ENCODE results near the gene ZNF792. TPM values are rescaled to one million over a fixed set of nuclear protein-coding genes. Genes with fewer than 3 reads are reported as not detected.
"Not testable (repeated sequence)": the region's sequence is repeated elsewhere in the genome, so short reads cannot be mapped to it uniquely, and the experiment has no call there.

ZNF792 gene
- total RNA-seq, 1 donor from 2014 or later: 5.9 TPM

DNA sequence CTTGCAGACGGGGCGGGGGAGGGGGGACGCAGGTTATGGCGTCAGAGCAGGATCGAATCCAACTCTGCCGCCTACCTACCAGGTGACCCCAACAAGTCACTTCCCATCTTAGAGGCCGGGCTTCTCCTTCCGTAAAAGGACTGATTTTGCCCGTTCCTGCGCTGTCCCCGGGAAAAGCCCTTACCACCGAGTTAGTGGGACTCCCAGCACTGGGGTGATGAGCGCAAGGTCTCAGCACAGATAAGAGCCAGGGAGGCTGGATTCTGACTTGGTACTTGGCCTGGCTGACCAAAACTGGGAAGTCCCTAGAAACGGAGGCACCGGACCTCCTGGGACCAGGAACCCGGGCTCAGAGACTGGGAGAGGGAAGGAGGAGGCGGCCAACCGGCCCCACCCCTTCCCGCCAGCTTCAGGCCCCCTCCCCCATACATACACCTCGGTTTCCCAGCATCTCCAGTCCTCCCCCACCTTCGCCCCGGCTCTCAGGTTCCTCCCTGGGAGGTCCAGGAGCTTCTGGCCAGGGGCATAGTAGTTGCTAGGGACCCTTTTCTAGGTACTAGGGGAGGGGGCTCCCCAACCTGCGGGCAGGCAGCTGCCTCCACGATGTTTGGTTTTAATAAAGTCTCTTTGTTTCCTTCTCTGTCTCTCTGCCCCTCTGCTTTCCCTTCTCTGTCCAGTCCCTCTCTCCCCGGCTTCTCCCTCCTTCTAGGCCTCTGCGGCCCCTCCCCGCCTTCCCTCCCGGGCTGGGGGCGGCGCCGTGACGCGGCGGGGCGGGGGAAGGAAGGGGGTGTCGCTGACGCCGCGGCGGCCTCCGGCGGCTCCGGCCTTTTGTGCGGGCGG lies 35.7 kb upstream of the ZNF792 start, which contains the start of gene GRAMD1A:
Gene GRAMD1A (plus strand): TSS at position 826 of the 840 bp plus-strand sequence. CDS start 156 bp downstream, outside the sequence.
- FAIRE-seq: no peak

DNA sequence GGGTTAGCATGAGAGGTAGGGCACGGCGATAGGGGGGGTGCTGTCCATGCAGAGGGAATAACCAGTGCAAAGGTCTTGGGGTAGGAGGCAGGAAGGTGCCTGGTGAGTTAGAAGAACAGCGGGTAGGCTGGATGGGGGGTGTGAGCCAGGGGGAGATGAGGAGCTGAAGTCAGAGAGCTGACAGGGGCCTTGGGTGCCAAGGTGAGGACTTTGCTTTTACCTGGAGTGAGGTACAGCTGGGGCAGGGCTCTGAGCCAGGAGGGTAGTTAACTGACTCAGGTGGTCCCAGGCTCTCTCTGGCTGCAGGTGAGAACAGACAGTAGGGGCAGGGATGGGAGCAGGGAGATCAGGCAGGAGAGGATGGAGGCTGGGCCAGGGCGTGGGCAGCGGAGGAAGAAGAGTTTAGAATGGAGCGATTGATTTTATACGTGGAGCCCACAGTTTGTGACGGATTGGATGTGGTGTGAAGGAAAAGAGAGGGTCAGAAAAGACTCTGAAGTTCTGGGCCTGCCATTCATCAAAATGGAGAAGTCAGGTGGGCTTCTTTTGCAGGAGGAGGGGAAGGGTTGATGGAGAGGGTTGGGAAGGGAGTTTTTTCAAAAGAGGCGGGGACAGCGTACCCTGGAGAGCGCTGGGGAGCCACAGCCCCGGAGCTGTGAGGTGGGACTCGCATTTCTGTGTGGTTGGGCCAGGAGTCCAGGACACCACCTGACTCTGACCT lies 34.9 kb upstream of the ZNF792 start:
- peaks cover 6% of the 10 kb centered on the region for H3K9me3 Mint-ChIP-seq (ENCODE audit: unreplicated experiment)
- H3K4me2 ChIP-seq (ENCODE audit: low read length): peak overlapping the region; percentile 89
- H3K4me3 ChIP-seq (ENCODE audit: insufficient read depth, low read depth, low read length): peak overlapping the region; percentile 66
- H3K4me1 Mint-ChIP-seq (ENCODE audit: low read depth, unreplicated experiment): peaks cover 12% of the 10 kb centered on the region
- peaks cover 3% of the 10 kb centered on the region for H3K36me3 ChIP-seq (ENCODE audit: insufficient read depth, low read length)
- FAIRE-seq (no peak), DNase-seq (ENCODE audit: low read depth) (no peak)
- H3K27ac Mint-ChIP-seq (ENCODE audit: unreplicated experiment): peak overlapping the region; percentile 23
- H3K36me3 Mint-ChIP-seq (ENCODE audit: low read depth, unreplicated experiment): peaks cover 2% of the 10 kb centered on the region
- H3K9me3 ChIP-seq (ENCODE audit: insufficient read depth, low read depth, low read length): no peaks in the 10 kb centered on the region
- no peaks in the 10 kb centered on the region for H3K27me3 ChIP-seq (ENCODE audit: insufficient read depth, low read length)
- peaks cover 39% of the 10 kb centered on the region for H3K79me2 ChIP-seq (ENCODE audit: insufficient read depth, low read length)
- peak overlapping the region; percentile 91 for H3K9ac ChIP-seq (ENCODE audit: low read length)
- peaks cover 16% of the 10 kb centered on the region for H3K4me1 ChIP-seq (ENCODE audit: insufficient read depth, low read length)
- TF ChIP-seq, protein P1, sequence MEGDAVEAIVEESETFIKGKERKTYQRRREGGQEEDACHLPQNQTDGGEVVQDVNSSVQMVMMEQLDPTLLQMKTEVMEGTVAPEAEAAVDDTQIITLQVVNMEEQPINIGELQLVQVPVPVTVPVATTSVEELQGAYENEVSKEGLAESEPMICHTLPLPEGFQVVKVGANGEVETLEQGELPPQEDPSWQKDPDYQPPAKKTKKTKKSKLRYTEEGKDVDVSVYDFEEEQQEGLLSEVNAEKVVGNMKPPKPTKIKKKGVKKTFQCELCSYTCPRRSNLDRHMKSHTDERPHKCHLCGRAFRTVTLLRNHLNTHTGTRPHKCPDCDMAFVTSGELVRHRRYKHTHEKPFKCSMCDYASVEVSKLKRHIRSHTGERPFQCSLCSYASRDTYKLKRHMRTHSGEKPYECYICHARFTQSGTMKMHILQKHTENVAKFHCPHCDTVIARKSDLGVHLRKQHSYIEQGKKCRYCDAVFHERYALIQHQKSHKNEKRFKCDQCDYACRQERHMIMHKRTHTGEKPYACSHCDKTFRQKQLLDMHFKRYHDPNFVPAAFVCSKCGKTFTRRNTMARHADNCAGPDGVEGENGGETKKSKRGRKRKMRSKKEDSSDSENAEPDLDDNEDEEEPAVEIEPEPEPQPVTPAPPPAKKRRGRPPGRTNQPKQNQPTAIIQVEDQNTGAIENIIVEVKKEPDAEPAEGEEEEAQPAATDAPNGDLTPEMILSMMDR (IDR thresholded peaks at IDR 0.05; ENCODE audit: insufficient read depth, low read depth, low read length): no peak
- TF ChIP-seq EZH2 (IDR thresholded peaks at IDR 0.05; ENCODE audit: insufficient read depth, low read length): no peak
- peak overlapping the region; percentile 77 for H2AFZ ChIP-seq (ENCODE audit: low read depth, low read length)
- peaks cover 30% of the 10 kb centered on the region for H4K20me1 ChIP-seq (ENCODE audit: insufficient read depth, low read length)
- H3K27ac ChIP-seq (ENCODE audit: low read depth, low read length): peak overlapping the region; percentile 94
- peak overlapping the region; percentile 87 for H3K4me3 Mint-ChIP-seq (ENCODE audit: unreplicated experiment)
- no peaks in the 10 kb centered on the region for H3K27me3 Mint-ChIP-seq (ENCODE audit: low read depth, unreplicated experiment)

More for the DNA sequence above, 35.7 kb upstream of the ZNF792 start, which contains the start of gene GRAMD1A:
- no peaks in the 10 kb centered on the region for H3K27me3 ChIP-seq (ENCODE audit: insufficient read depth, low read length)
- H3K4me2 ChIP-seq (ENCODE audit: low read length): peak within 1 kb of the TSS; percentile 89
- peaks cover 16% of the 10 kb centered on the region for H3K4me1 ChIP-seq (ENCODE audit: insufficient read depth, low read length)
- H2AFZ ChIP-seq (ENCODE audit: low read depth, low read length): peak within 1 kb of the TSS; percentile 77
- Mint-ChIP-seq H3K27ac (ENCODE audit: unreplicated experiment) (peak within 1 kb of the TSS; percentile 89), H3K4me3 (ENCODE audit: unreplicated experiment) (peak within 1 kb of the TSS; percentile 97), H3K36me3 (ENCODE audit: low read depth, unreplicated experiment) (peaks cover 2% of the 10 kb centered on the region), H3K27me3 (ENCODE audit: low read depth, unreplicated experiment) (no peaks in the 10 kb centered on the region), H3K4me1 (ENCODE audit: low read depth, unreplicated experiment) (peaks cover 17% of the 10 kb centered on the region), H3K9me3 (ENCODE audit: unreplicated experiment) (peaks cover 1% of the 10 kb centered on the region)
- H3K9ac ChIP-seq (ENCODE audit: low read length): peak within 1 kb of the TSS; percentile 91
- TF ChIP-seq EZH2 (IDR thresholded peaks at IDR 0.05; ENCODE audit: insufficient read depth, low read length): no peak
- TF ChIP-seq, protein P1 (IDR thresholded peaks at IDR 0.05; ENCODE audit: insufficient read depth, low read depth, low read length): no peak
- H3K9me3 ChIP-seq (ENCODE audit: insufficient read depth, low read depth, low read length): no peaks in the 10 kb centered on the region
- peaks cover 3% of the 10 kb centered on the region for H3K36me3 ChIP-seq (ENCODE audit: insufficient read depth, low read length)
- peaks cover 47% of the 10 kb centered on the region for H3K79me2 ChIP-seq (ENCODE audit: insufficient read depth, low read length)
- peak within 1 kb of the TSS; percentile 89 for H3K4me3 ChIP-seq (ENCODE audit: insufficient read depth, low read depth, low read length)
- peak within 1 kb of the TSS; percentile 94 for H3K27ac ChIP-seq (ENCODE audit: low read depth, low read length)
- DNase-seq (ENCODE audit: low read depth): peak; percentile 74
- H4K20me1 ChIP-seq (ENCODE audit: insufficient read depth, low read length): peaks cover 38% of the 10 kb centered on the region

DNA sequence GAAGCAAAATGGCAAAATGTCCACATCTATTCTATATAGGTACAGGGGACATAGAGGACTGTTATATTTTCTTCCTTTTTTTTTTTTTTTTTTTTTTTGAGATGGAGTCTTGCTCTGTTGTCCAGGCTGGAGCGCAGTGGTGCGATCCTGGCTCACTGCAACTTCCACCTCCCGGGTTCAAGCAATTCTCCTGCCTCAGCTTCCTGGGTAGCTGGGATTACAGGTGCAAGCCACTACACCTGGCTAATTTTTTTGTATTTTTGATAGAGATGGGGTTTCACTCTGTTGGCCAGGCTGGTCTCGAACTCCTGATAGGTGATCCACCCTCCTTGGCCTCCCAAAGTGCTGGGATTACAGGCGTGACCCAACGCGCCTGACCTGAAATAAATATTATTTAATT lies 34.2 kb upstream of the ZNF792 start:
- H3K4me2 ChIP-seq (ENCODE audit: low read length); H3K36me3 Mint-ChIP-seq (ENCODE audit: low read depth, unreplicated experiment): not testable (repeated sequence)

More for the DNA sequence above, 34.2 kb upstream of the ZNF792 start:
- not testable (repeated sequence) for H3K9me3 Mint-ChIP-seq (ENCODE audit: unreplicated experiment); H3K4me3 ChIP-seq (ENCODE audit: insufficient read depth, low read depth, low read length); H2AFZ ChIP-seq (ENCODE audit: low read depth, low read length); H3K4me1 Mint-ChIP-seq (ENCODE audit: low read depth, unreplicated experiment); H3K27me3 Mint-ChIP-seq (ENCODE audit: low read depth, unreplicated experiment); FAIRE-seq; H3K9me3 ChIP-seq (ENCODE audit: insufficient read depth, low read depth, low read length); H3K27ac ChIP-seq (ENCODE audit: low read depth, low read length); H3K27ac Mint-ChIP-seq (ENCODE audit: unreplicated experiment); H3K36me3 ChIP-seq (ENCODE audit: insufficient read depth, low read length); DNase-seq (ENCODE audit: low read depth); H3K9ac ChIP-seq (ENCODE audit: low read length); H3K27me3 ChIP-seq (ENCODE audit: insufficient read depth, low read length); H3K4me3 Mint-ChIP-seq (ENCODE audit: unreplicated experiment)
- H3K79me2 ChIP-seq (ENCODE audit: insufficient read depth, low read length): peaks cover 32% of the 10 kb centered on the region
- H3K4me1 ChIP-seq (ENCODE audit: insufficient read depth, low read length): peaks cover 12% of the 10 kb centered on the region
- peaks cover 23% of the 10 kb centered on the region for H4K20me1 ChIP-seq (ENCODE audit: insufficient read depth, low read length)
